Keratinocyte (primary cell): ENCODE measurements around the gene OSBPL10. TPM values are rescaled to one million over a fixed set of nuclear protein-coding genes. Genes with fewer than 3 reads are reported as not detected.
A peak's percentile ranks its signal among the peaks of the same experiment; 100 is the strongest.

Source experiments
- DNase-seq: peaks from one replicate; pipeline ENCODE4 v3.0.0-alpha.2; 2011; ENCODE audit warnings: low read depth, missing footprints, low spot score
- FAIRE-seq: peaks from 2 replicates; lab custom pipeline; 2011; peaks lifted over from hg19 to GRCh38; lab: Jason Lieb, UNC
- H2AFZ ChIP-seq: 2 replicates; pipeline ENCODE4 v1.6.0; 2012; ENCODE audit warnings: low read length, control low read depth, inconsistent platforms; ENCODE audit not compliant: control insufficient read depth
- H3K27ac ChIP-seq: 2 replicates; pipeline ENCODE4 v1.5.1; 2011; ENCODE audit warnings: low read length; ENCODE audit not compliant: control insufficient read depth, insufficient read depth
- H3K27me3 ChIP-seq: 3 replicates; pipeline ENCODE4 v1.6.0; 2011; ENCODE audit warnings: low read length; ENCODE audit not compliant: control insufficient read depth, insufficient read depth; ENCODE audit errors: extremely low read depth
- H3K36me3 ChIP-seq, 2 experiments: 2 replicates in 1 of 2; 3 replicates in 1 of 2; pipeline ENCODE4 v1.5.1; 2011; ENCODE audit warnings: low read length in 2 of 2, mild to moderate bottlenecking in 1 of 2; ENCODE audit not compliant: control insufficient read depth in 2 of 2, insufficient read depth in 2 of 2; ENCODE audit errors: extremely low read depth in 1 of 2
- H3K4me1 ChIP-seq: 3 replicates; pipeline ENCODE4 v1.5.1; 2011; ENCODE audit warnings: low read length; ENCODE audit not compliant: control insufficient read depth, insufficient read depth; ENCODE audit errors: extremely low read depth
- H3K4me2 ChIP-seq: 3 replicates; pipeline ENCODE4 v1.6.0; 2011; ENCODE audit warnings: low read depth, low read length; ENCODE audit not compliant: control insufficient read depth, insufficient read depth; ENCODE audit errors: extremely low read depth
- H3K4me3 ChIP-seq, 3 experiments: fragments of 200-600 bp in 1 of 3; sonication (generic) in 1 of 3; 2 replicates in 2 of 3; 3 replicates in 1 of 3; pipeline ENCODE4 v1.5.1; 2011 to 2016; ENCODE audit warnings: low read length in 3 of 3, mild to moderate bottlenecking in 3 of 3, control low read depth in 2 of 3, inconsistent platforms in 1 of 3, low read depth in 1 of 3, mixed read lengths in 1 of 3, mixed run types in 1 of 3, moderate library complexity in 1 of 3; ENCODE audit not compliant: control insufficient read depth in 2 of 3, insufficient read depth in 2 of 3; ENCODE audit errors: extremely low read depth in 1 of 3
- H3K79me2 ChIP-seq: 2 replicates; pipeline ENCODE4 v1.6.0; 2012; ENCODE audit warnings: low read length; ENCODE audit not compliant: control insufficient read depth, insufficient read depth
- H3K9ac ChIP-seq: 3 replicates; pipeline ENCODE4 v1.6.0; 2011; ENCODE audit warnings: low read length; ENCODE audit not compliant: control insufficient read depth, insufficient read depth; ENCODE audit errors: extremely low read depth
- H3K9me1 ChIP-seq: 3 replicates; pipeline ENCODE4 v1.6.0; 2011; ENCODE audit warnings: low read length; ENCODE audit not compliant: control insufficient read depth, insufficient read depth; ENCODE audit errors: extremely low read depth
- H3K9me3 ChIP-seq: 2 replicates; pipeline ENCODE4 v1.5.1; 2012; ENCODE audit warnings: low read depth, low read length; ENCODE audit not compliant: control insufficient read depth
- H4K20me1 ChIP-seq: 3 replicates; pipeline ENCODE4 v1.6.0; 2011; ENCODE audit warnings: low read length; ENCODE audit not compliant: control insufficient read depth, insufficient read depth; ENCODE audit errors: extremely low read depth
- EZH2 ChIP-seq: IDR thresholded peaks from one replicate; pipeline ENCODE4 v1.6.1; 2012; ENCODE audit warnings: inconsistent platforms, mild to moderate bottlenecking, low read length, moderate library complexity
- dilution Hi-C: fragments of 300-500 bp; cut with MboI; formaldehyde crosslinking; loops from one replicate; pipeline ENCODE4 v1.7.0; 2020; ENCODE audit warnings: low sequenced_read_pairs; ENCODE audit not compliant: extremely low pct_ligation_motif_present
- polyA plus RNA-seq, 5 experiments: library from polyadenylated mRNA; depleted of rRNA in 3 of 5; stranded (reverse) in 3 of 5; stranded (forward) in 1 of 5; unstranded in 1 of 5; fragments of >200 nt; gene quantifications; 1 replicate in 1 of 5; 2 replicates in 3 of 5; 3 replicates in 1 of 5; pipeline versions ENCODE4 v1.2.1 to v1.2.3, GENCODE V29; 2011 to 2012; ENCODE audit warnings: missing spikeins in 2 of 5, low read depth in 1 of 5, low replicate concordance in 1 of 5
- TF ChIP-seq, protein P1 (sequence below), 3 experiments: IDR thresholded peaks in 1 of 3; conservative IDR thresholded peaks in 1 of 3; optimal IDR thresholded peaks in 1 of 3; 2 replicates in 2 of 3; 3 replicates in 1 of 3; pipeline versions ENCODE3 to v1.5.1; 2011; ENCODE audit warnings: low read length in 3 of 3, mild to moderate bottlenecking in 3 of 3, moderate library complexity in 2 of 3, control low read depth in 1 of 3, inconsistent platforms in 1 of 3; ENCODE audit not compliant: insufficient read depth in 2 of 3; ENCODE audit errors: extremely low read depth in 1 of 3

Gene OSBPL10
- polyA plus RNA-seq, 1 donor (not counting 4 experiments of a cell fraction or from before 2014, with no cell fraction given), result 50.1 TPM

DNA sequence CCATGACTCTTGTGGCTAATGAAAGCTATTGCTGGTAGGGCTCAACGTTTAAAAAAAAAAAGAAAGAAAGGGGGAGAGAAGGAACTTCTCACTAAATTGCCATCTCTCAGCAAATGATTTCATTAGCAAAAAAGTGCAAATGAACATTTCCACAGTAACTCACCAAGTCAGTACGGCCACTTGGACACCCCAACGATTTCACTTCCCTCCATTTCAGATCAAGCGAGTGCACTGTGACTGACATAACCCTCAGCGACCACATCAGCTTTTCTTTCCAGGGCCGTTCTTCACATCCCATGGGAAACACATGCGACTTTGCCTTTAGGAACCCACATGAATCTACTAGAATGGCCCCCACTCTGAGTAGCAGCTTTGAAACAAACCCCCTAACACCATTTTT, 71.6 kb downstream of the OSBPL10 start:
- Histone ChIP-seq H3K4me2 (no peak overlapping the region), H3K4me3 (no peak overlapping the region), H3K9me3 (no peaks in the 10 kb centered on the region), H3K27ac (no peak overlapping the region), H3K79me2 (peaks cover 85% of the 10 kb centered on the region), H3K36me3 (peaks cover 0 to 3% of the 10 kb centered on the region in 2 experiments), H3K4me1 (peaks cover 52% of the 10 kb centered on the region), H3K9ac (no peak overlapping the region), H2AFZ (no peak overlapping the region), H4K20me1 (no peaks in the 10 kb centered on the region), H3K9me1 (no peaks in the 10 kb centered on the region), H3K27me3 (no peaks in the 10 kb centered on the region)
- TF ChIP-seq, protein P1, sequence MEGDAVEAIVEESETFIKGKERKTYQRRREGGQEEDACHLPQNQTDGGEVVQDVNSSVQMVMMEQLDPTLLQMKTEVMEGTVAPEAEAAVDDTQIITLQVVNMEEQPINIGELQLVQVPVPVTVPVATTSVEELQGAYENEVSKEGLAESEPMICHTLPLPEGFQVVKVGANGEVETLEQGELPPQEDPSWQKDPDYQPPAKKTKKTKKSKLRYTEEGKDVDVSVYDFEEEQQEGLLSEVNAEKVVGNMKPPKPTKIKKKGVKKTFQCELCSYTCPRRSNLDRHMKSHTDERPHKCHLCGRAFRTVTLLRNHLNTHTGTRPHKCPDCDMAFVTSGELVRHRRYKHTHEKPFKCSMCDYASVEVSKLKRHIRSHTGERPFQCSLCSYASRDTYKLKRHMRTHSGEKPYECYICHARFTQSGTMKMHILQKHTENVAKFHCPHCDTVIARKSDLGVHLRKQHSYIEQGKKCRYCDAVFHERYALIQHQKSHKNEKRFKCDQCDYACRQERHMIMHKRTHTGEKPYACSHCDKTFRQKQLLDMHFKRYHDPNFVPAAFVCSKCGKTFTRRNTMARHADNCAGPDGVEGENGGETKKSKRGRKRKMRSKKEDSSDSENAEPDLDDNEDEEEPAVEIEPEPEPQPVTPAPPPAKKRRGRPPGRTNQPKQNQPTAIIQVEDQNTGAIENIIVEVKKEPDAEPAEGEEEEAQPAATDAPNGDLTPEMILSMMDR (optimal IDR thresholded peaks at IDR 0.05 in 1 of 3, IDR thresholded peaks at IDR 0.05 in 1 of 3, conservative IDR thresholded peaks at IDR 0.05 in 1 of 3; ENCODE audit: extremely low read depth in 1 of 3, insufficient read depth in 2 of 3, low read length in 3 of 3), result no peak
- no peak for TF ChIP-seq EZH2
- FAIRE-seq, result no peak
- dilution Hi-C loops, result no loop called here
- no peak for DNase-seq

DNA sequence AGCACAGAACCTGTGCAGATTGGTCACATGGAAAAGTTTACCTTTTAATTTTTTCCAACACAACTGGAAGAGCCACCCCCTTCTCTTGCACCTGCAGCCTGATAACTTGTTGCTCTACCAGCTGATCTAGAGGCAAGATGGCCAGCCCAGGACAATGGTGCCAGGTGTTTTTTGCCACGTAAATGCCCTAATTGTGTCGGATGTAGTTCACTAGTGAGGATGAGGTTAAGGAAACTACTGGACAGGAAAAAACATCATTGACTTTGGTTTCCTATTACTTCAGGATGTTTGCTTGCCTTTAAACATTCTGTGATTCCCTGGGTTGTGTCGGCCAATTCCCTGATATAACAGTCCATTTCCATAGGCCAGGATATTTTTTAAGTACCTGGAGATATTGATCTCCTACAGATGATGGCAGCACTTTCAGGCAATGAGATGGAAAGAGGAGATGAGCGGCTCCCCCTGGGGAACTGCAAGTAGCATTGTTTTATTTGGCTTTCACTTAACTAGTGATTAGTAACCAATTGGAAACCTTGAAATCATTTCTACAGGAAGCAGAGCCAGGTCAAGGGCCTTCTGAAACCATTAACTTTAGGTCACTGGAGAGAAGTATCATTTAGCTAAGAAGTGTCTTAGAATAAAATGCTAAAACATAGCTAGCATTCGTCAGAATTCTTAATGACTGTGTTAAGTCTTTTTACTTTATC, 72.5 kb downstream of the OSBPL10 start:
- dilution Hi-C loops, result no loop called here
- Histone ChIP-seq H3K4me3 (no peak overlapping the region), H3K27me3 (no peaks in the 10 kb centered on the region), H3K79me2 (peaks cover 86% of the 10 kb centered on the region), H3K4me1 (peaks cover 62% of the 10 kb centered on the region), H3K36me3 (no peaks in the 10 kb centered on the region), H3K9me1 (no peaks in the 10 kb centered on the region), H3K27ac (no peak overlapping the region), H3K9me3 (no peaks in the 10 kb centered on the region), H4K20me1 (no peaks in the 10 kb centered on the region), H2AFZ (no peak overlapping the region), H3K4me2 (no peak overlapping the region), H3K9ac (no peak overlapping the region)
- FAIRE-seq, result no peak
- TF ChIP-seq, protein P1 (optimal IDR thresholded peaks at IDR 0.05 in 1 of 3, IDR thresholded peaks at IDR 0.05 in 1 of 3, conservative IDR thresholded peaks at IDR 0.05 in 1 of 3; ENCODE audit: extremely low read depth in 1 of 3, insufficient read depth in 2 of 3, low read length in 3 of 3), result peak in 2 of 3 experiments; percentile 11 to 33
- no peak for TF ChIP-seq EZH2
- no peak for DNase-seq
